Ascending aorta (tissue), 2 donors: ENCODE data around the gene ARHGAP15. TPM values are rescaled to one million over a fixed set of nuclear protein-coding genes. Genes with fewer than 3 reads are reported as not detected.

Source experiments
- DNase-seq, 2 donors: peaks; one replicate each; pipeline ENCODE4 v3.0.0-alpha.2; 2019; ENCODE audit warnings: low spot score in 2 of 2
- H3K27ac ChIP-seq, 2 donors: fragments of 200-600 bp; sonication (generic); one replicate each; pipeline ENCODE4 v1.5.1; 2016 to 2017; ENCODE audit warnings: mild to moderate bottlenecking in 1 of 2
- H3K27me3 ChIP-seq: fragments of 200-600 bp; sonication (generic); one replicate; pipeline ENCODE4 v1.5.1; 2017
- H3K36me3 ChIP-seq, 2 donors: fragments of 200-600 bp; sonication (generic); one replicate each; pipeline ENCODE4 v1.5.1; 2016
- H3K4me1 ChIP-seq, 2 donors: fragments of 200-600 bp; sonication (generic); one replicate each; pipeline ENCODE4 v1.5.1; 2016 to 2017; ENCODE audit warnings: mild to moderate bottlenecking in 1 of 2
- H3K4me3 ChIP-seq, 2 donors: fragments of 200-600 bp; sonication (generic); one replicate each; pipeline ENCODE4 v1.5.1; 2016 to 2017; ENCODE audit warnings: mild to moderate bottlenecking in 1 of 2
- H3K9me3 ChIP-seq, 2 donors: fragments of 200-600 bp; sonication (generic); one replicate each; pipeline ENCODE4 v1.5.1; 2016
- intact Hi-C: fragments of 100-400 bp; cut with DNase I; formaldehyde crosslinking; loops from one replicate; pipeline ENCODE4 v1.15.1; 2023
- total RNA-seq: library from RNA; depleted of rRNA; stranded (reverse); fragments of >200 nt; gene quantifications from one replicate; pipeline ENCODE4 v1.1.0, GENCODE V29; 2016
- TF ChIP-seq, protein P1 (sequence below), 3 experiments: fragments of 200-600 bp in 2 of 3; fragments of 450-650 bp in 1 of 3; sonication (generic) in 2 of 3; IDR thresholded peaks; one replicate each; pipeline ENCODE4 v1.5.1; 2016 to 2019; ENCODE audit warnings: antibody characterized with exemption in 3 of 3, mild to moderate bottlenecking in 1 of 3, moderate library complexity in 1 of 3

Gene ARHGAP15
- total RNA-seq, 1 donor from 2014 or later = 1.4 TPM

DNA sequence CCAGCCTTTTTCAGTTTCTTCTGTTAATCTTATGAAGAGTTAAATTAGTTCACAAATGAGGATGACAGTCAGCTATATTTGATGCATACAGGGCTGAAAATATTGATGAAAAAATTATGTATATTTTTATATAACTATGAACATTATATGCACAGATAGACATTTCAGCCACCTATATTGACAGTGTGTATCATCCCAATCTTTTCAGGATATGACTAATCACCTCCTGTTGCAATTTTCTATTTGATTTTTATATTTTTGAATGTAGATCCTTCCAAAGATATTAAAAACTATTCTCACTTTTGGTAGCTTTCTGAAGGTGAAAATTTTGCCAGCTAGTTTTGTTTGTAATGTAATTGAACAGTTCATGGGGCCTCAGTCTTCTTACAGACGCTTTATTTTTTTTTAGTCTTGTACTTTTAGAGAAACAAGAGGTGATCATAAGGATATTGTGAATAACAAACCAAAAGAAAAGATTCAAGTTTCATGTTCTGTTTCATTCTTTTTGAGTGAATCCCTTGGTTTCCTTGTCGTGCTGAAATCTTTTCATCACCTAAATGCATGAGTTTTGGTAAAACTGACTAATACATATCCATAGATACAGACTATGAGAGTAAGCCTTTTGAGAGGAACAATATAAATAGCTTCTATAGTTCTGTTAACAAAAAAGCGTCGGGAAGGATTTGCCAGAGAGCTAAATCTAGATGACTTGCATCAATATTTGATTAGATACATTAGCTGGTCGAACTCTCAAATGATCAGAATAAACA lies 123.1 kb downstream of the ARHGAP15 start:
- DNase-seq = no peak
- TF ChIP-seq, protein P1, sequence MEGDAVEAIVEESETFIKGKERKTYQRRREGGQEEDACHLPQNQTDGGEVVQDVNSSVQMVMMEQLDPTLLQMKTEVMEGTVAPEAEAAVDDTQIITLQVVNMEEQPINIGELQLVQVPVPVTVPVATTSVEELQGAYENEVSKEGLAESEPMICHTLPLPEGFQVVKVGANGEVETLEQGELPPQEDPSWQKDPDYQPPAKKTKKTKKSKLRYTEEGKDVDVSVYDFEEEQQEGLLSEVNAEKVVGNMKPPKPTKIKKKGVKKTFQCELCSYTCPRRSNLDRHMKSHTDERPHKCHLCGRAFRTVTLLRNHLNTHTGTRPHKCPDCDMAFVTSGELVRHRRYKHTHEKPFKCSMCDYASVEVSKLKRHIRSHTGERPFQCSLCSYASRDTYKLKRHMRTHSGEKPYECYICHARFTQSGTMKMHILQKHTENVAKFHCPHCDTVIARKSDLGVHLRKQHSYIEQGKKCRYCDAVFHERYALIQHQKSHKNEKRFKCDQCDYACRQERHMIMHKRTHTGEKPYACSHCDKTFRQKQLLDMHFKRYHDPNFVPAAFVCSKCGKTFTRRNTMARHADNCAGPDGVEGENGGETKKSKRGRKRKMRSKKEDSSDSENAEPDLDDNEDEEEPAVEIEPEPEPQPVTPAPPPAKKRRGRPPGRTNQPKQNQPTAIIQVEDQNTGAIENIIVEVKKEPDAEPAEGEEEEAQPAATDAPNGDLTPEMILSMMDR (IDR thresholded peaks at IDR 0.05) = no peak
- H3K4me1 ChIP-seq = no peaks in the 10 kb centered on the region
- H3K9me3 ChIP-seq = no peaks in the 10 kb centered on the region
- no peaks in the 10 kb centered on the region for H3K36me3 ChIP-seq
- H3K27me3 ChIP-seq = no peaks in the 10 kb centered on the region
- H3K4me3 ChIP-seq = no peak overlapping the region
- intact Hi-C loops = no loop called here
- no peak overlapping the region for H3K27ac ChIP-seq

DNA sequence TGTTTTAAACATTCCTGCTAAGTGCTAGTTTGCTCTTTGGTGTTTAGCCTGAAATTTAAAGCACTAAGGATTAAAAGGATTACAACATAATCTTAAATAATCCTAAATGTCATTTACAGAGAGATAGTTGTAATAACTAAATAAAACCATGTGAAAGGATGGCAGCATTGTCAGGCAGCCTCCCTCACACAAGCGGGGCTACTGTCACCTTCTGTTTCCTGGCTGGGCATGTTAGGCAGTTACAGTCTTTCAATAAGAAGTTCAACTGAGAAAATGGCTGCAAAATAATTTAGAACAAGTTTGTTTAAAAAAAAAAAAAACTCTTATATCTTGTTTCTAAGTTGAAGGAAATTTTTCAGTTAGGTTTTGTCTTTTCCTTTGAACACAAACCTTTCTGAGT lies 124.9 kb downstream of the ARHGAP15 start:
- Histone ChIP-seq H3K9me3 (no peaks in the 10 kb centered on the region), H3K4me3 (no peak overlapping the region), H3K27ac (no peak overlapping the region), H3K4me1 (peaks cover 0 to 2% of the 10 kb centered on the region in 2 donors), H3K27me3 (no peaks in the 10 kb centered on the region), H3K36me3 (no peaks in the 10 kb centered on the region)
- no peak for DNase-seq
- TF ChIP-seq, protein P1 (IDR thresholded peaks at IDR 0.05) = no peak
- intact Hi-C loops = no loop called here

DNA sequence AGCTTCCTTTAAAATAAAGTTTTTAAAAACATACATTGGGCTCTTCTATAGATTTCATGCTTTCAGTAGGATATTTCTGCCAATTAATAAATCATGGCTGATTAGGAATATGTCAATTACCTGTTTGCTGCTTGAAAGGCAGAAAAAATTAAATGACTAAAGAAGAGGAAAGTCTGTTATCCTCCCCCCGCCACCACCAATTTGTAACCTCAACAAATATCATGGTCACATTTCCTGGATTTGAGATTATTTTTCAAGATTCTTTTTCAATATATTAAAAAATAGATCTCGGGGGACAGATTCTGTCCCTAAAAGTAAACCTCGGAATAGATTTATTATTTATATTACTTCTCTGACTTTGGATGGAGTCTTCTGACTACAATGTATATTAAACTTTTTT lies 125.9 kb downstream of the ARHGAP15 start:
- Histone ChIP-seq H3K4me1 (peaks cover 0 to 3% of the 10 kb centered on the region in 2 donors), H3K27me3 (no peaks in the 10 kb centered on the region), H3K4me3 (no peak overlapping the region), H3K27ac (no peak overlapping the region), H3K9me3 (no peaks in the 10 kb centered on the region), H3K36me3 (no peaks in the 10 kb centered on the region)
- intact Hi-C loops = no loop called here
- TF ChIP-seq, protein P1 (IDR thresholded peaks at IDR 0.05) = no peak
- DNase-seq = no peak

DNA sequence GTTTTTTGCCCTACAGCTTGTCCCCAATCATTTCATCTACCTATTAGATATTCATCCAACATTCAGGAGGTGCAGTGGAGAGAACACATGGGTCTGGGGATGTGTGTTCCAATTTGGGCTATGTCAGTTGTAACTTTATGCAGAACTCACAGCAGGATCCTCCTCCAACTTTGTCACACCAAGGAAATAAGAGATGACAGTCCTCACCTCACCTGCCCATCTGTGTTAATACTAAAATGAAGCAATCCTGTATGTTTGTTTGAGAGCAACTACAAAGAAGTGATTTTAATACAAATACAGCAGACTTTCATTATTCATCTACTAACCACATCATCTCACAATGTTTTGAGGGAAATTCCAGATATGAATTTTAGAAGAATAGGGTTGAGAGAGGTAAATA lies 126.7 kb downstream of the ARHGAP15 start:
- intact Hi-C loops = no loop called here
- H3K9me3 ChIP-seq = no peaks in the 10 kb centered on the region
- DNase-seq = no peak
- H3K27ac ChIP-seq = no peak overlapping the region
- no peaks in the 10 kb centered on the region for H3K36me3 ChIP-seq
- TF ChIP-seq, protein P1 (IDR thresholded peaks at IDR 0.05) = no peak
- H3K4me1 ChIP-seq = peaks cover 0 to 3% of the 10 kb centered on the region in 2 donors
- H3K27me3 ChIP-seq = no peaks in the 10 kb centered on the region
- H3K4me3 ChIP-seq = no peak overlapping the region

DNA sequence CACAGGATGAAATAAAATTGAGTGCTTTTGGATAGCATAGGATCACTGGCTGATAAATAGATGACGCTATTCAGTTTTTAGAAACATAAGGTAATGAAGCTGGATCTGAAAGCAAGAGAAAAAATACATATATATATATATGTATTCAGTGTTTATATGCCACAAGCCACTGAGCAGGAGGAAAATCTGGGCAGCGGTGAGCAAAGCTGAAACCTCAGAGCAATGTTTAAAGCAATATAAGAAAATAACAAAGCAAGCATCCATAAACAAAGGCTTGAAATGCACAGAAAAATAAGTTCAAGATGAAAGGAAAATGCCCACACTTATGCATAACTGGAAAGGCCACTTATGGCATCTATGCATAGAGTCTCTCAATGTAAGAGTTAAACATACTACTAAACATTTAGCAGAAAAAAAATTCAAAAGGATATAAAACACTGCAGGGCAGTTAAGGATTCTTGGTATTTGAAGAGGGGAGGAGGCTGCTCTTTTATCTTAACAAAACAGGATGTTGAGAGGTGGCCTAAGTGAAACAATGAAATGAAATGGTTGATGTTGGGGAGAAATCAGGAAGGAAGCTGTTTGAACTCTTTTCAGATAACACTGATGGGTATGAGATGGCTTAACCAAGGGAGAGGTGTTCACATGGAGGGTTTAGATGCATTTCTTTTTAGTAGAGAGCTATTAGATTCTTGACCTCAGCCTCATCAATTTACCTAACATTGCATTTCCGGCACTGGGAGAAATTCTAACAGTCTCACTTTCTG lies 129.1 kb downstream of the ARHGAP15 start:
- intact Hi-C loops = loop anchor here (2.0 kb wide), 1 partner anchor 224 kb away; no protein-coding TSS in a partner anchor

More for the DNA sequence above, 129.1 kb downstream of the ARHGAP15 start:
- H3K4me1 ChIP-seq = peaks cover 0 to 3% of the 10 kb centered on the region in 2 donors
- no peaks in the 10 kb centered on the region for H3K9me3 ChIP-seq
- no peaks in the 10 kb centered on the region for H3K27me3 ChIP-seq
- H3K4me3 ChIP-seq = no peak overlapping the region
- no peak for DNase-seq
- no peak overlapping the region for H3K27ac ChIP-seq
- no peaks in the 10 kb centered on the region for H3K36me3 ChIP-seq
- TF ChIP-seq, protein P1 (IDR thresholded peaks at IDR 0.05) = no peak
